Measurements from ENCODE around the gene MAP4K2. TPM values are rescaled to one million over a fixed set of nuclear protein-coding genes. Genes with fewer than 3 reads are reported as not detected.
A peak's percentile ranks its signal among the peaks of the same experiment; 100 is the strongest.

Gene MAP4K2
- total and polyA plus RNA-seq, 2 of the 8 experiments (the other 6 are each of a cell fraction or from before 2014, with no cell fraction given) = 20.1 to 20.7 TPM

- TF ChIP-seq CHD7 (IDR thresholded peaks at IDR 0.05; ENCODE audit: insufficient replicate concordance, low read length) = no peak
- peak; percentile 58; the same call in 1 of the 2 replicates for TF ChIP-seq SUZ12 (IDR thresholded peaks at IDR 0.05; ENCODE audit: low read length)
- TF ChIP-seq RNF2 (IDR thresholded peaks at IDR 0.05; ENCODE audit: borderline replicate concordance, low read depth, low read length, missing control alignments, poor library complexity, severe bottlenecking) = no peak
- no peak for TF ChIP-seq CBX8 (IDR thresholded peaks at IDR 0.05; ENCODE audit: borderline replicate concordance, low read depth, low read length)
Measured at GRCh38 chr11:64743591-64744543, 59.1 kb downstream of the MAP4K2 start, which contains the start of gene RASGRP2 (continued).

Measured in H1 (cell line).